Measurements from ENCODE around the gene LIPF.

The LIPF gene

DNA sequence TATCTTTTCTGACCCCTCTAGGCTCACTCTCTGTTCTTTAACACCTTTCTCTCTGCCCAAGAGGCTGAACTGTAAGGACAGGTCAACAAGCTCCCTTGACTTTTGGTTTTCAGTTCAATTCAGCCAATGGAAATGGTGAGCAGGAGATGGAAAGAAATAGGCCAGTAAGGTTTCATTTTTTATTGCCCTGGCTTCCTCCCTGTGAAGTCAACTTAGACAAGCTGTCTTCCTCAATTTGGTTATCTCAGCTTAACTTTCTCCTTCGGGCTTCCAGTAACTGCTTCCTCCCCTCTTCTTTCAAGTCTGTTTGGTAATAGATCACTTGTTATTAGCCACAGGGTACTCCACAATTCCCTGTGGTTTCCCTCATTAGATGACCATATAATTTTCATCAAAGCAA is 61.6 kb downstream of the LIPF start:
- no peak overlapping the region for H3K4me3 ChIP-seq (ENCODE audit: low read length)
- no peak for DNase-seq (ENCODE audit: low read depth)
- no peak for TF ChIP-seq CTCF (conservative IDR thresholded peaks at IDR 0.05; ENCODE audit: low read length)

DNA sequence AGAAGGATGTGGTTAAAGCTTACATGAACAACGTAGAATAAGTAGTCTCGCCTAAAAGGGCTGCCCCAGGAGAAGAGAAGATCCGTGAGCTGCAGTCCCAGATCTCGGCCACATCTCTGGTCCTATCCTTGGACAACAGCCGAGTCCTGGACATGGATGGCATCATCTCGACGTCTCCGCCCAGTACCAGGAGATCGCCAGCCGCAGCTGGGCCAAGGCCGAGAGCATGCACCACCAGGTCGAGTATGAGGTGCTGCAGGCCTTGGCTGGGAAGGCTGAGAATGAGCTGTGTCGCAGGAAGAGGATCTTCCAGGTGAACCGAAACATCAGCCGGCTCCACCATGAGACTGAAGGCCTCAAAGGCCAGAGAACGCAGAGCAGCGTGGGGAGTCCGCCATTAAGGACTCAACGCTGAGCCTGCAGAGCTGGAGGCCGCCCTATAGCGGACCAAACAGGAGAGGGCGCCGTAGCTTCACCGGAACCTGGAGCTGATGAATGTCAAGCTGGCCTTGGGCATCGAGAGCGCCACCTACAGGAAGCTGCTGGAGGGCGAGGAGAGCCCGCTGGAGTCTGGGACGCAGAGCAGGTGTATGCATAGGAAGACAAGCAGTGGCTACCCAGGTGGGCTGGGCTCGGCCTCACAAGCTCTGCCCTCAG is 64.0 kb downstream of the LIPF start:
- no peak overlapping the region for H3K4me3 ChIP-seq (ENCODE audit: low read length)
- peak; percentile 29 for TF ChIP-seq CTCF (conservative IDR thresholded peaks at IDR 0.05; ENCODE audit: low read length)
- no peak for DNase-seq (ENCODE audit: low read depth)

Data from AG10803 (cell line).